Fibroblast of villous mesenchyme (primary cell): Measurements from ENCODE around the gene SGTA. TPM values are rescaled to one million over a fixed set of nuclear protein-coding genes. Genes with fewer than 3 reads are reported as not detected.

ENCODE experiments used
- DNase-seq: peaks from one replicate; pipeline ENCODE4 v3.0.0-alpha.2; 2010; ENCODE audit warnings: low read depth
- H3K4me3 ChIP-seq: 2 replicates; pipeline ENCODE4 v1.5.1; 2011; ENCODE audit warnings: low read depth, mild to moderate bottlenecking, low read length
- total RNA-seq: library from RNA; depleted of rRNA; stranded (reverse); fragments of >200 nt; gene quantifications from 2 replicates; pipeline ENCODE4 v1.2.3, GENCODE V29; 2012
- TF ChIP-seq, protein P1 (sequence below): IDR thresholded peaks from 2 replicates; pipeline ENCODE4 v1.5.1; 2012; ENCODE audit warnings: low read depth, mild to moderate bottlenecking, low read length; ENCODE audit not compliant: insufficient read depth

Gene SGTA
- total RNA-seq, 1 donor, result 44.5 TPM

DNA sequence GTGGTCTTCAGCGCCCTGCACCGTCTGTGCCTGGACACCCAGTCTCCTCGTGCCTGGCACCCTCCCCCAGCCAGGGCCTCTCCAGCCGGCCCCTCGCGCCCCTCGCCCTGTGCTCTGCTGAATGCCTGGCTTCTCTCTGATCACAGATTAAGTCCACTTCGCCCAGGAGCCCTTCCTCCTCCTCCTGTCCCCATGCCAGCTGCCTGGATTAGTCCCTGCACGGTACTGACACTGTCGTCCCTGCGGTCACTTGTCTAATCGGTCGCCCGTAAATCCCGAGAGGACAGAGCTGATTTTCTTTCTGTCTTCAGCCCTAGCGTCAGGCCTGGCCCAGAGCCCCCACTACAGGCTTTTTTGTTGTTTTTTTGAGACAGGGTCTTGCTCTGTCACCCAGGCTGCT is 8.8 kb upstream of the SGTA start:
- H3K4me3 ChIP-seq, result no peak overlapping the region
- TF ChIP-seq, protein P1, sequence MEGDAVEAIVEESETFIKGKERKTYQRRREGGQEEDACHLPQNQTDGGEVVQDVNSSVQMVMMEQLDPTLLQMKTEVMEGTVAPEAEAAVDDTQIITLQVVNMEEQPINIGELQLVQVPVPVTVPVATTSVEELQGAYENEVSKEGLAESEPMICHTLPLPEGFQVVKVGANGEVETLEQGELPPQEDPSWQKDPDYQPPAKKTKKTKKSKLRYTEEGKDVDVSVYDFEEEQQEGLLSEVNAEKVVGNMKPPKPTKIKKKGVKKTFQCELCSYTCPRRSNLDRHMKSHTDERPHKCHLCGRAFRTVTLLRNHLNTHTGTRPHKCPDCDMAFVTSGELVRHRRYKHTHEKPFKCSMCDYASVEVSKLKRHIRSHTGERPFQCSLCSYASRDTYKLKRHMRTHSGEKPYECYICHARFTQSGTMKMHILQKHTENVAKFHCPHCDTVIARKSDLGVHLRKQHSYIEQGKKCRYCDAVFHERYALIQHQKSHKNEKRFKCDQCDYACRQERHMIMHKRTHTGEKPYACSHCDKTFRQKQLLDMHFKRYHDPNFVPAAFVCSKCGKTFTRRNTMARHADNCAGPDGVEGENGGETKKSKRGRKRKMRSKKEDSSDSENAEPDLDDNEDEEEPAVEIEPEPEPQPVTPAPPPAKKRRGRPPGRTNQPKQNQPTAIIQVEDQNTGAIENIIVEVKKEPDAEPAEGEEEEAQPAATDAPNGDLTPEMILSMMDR, result no peak
- no peak for DNase-seq

DNA sequence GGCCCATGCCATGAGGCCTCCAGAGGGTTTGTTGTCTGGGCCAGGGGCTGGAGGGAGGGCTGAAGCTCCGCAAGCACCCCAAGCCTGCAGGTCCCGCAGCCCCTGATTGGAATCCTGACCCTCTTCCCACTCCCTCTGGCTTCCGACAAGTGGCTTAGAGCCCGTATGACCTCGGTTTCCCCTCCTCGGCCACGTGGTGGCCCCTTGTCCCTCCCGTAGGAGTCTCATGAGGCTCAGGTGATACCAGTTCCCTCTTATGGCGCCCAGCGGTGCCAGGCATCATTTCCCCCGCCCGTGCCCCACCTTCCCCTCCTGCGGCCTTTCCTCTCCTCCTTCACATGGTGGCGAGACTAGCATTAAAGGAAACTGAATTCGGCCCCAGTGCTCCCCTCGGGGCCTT is 8.4 kb upstream of the SGTA start:
- TF ChIP-seq, protein P1, result no peak
- no peak overlapping the region for H3K4me3 ChIP-seq
- DNase-seq, result no peak

DNA sequence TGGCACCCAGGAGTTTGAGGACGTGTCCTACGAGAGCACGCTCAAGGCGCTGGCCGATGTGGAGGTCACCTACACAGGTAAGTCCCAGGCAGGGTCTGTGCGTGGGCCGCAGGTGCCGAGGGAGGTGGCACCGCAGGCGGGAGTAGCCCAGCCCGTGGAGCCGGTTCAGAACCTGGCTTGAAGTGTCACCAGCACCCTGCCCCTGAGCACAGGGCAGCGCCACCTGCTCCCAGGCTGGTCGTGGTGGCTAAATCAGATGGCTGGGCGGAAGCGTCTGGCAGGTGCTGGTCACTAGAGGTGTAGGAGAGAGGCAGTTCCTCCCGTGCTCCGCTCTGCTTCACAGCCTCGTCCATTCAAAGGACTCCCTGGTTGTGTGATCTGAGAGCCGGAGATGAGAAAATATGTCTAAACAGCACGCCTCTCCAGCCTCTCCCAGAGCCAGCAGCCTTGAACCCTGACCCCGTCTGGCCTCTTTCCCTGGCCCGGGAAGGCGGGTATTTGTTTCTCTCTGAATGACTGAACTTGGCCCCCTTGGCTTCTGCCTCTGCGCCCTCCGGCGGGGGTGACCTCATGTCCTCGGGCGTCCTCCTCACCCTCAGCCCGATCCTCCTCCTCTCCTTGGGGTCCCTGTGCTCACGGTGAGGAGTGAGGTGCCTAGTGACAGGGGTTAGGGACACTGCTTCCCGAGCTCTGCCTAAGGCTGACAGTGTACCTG is 7.6 kb upstream of the SGTA start:
- no peak overlapping the region for H3K4me3 ChIP-seq
- no peak for DNase-seq
- TF ChIP-seq, protein P1, result no peak

DNA sequence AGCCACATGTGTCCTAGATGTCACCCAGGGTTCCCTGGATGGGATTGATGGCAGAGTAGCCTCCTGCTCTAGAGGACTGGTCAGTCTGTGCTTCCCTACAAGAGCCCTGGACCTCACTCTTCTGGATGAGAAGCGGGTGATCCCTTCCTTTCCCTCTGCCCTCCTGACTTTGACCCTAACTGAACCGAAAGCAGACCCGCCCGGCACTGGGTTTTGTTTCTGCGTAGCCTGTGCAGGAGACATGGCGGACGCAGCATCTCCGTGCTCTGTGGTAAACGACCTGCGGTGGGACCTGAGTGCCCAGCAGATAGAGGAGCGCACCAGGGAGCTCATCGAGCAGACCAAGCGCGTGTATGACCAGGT is 7.1 kb upstream of the SGTA start:
- H3K4me3 ChIP-seq, result no peak overlapping the region
- TF ChIP-seq, protein P1, result no peak
- no peak for DNase-seq

DNA sequence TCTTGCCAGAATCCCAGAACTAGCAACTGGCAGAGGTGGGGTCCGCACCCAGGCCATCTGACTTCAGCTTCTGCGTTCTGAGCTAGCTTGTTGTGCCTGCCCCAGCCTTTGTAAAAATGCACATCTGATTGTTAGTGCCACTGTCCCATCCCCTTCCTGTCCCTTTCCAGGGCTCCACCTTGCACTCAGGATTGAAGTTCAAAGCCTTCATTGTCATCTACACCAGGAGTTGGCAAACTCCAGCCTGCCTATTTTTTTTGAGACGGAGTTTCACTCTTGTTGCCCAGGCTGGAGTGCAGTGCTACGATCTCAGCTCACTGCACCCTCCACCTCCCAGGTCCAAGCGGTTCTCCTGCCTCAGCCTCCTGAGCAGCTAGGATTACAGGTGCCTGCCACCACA is 5.2 kb upstream of the SGTA start:
- H3K4me3 ChIP-seq, result no peak overlapping the region
- no peak for DNase-seq
- TF ChIP-seq, protein P1, result no peak

DNA sequence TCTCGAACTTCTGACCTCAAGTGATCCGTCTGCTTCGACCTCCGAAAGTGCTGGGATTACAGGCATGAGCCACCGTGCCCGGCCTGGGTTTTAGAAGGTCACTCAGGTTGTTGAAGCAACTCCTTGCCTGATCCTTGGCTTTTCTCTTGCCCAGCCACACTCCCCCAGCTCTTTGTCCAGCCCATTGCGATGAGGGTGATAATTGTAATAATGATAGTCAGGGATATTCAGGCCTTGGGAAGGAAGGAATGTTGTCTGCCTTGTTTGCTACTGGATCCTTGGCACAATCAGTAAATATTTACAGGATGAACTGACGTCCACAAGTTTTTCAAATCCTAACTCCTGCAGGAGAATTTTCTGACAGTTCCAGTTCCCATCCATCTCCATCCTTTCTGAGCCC is 4.0 kb upstream of the SGTA start:
- TF ChIP-seq, protein P1, result no peak
- no peak for DNase-seq
- no peak overlapping the region for H3K4me3 ChIP-seq
